ENCODE data around the gene APBB1. TPM values are rescaled to one million over a fixed set of nuclear protein-coding genes. Genes with fewer than 3 reads are reported as not detected.

The APBB1 gene
- total and polyA plus RNA-seq, 10 of the 15 experiments (the other 5 are each of a cell fraction or from before 2014, with no cell fraction given) = 0.31 to 10.6 (median 5.4) TPM

- Histone ChIP-seq H3K4me1 (ENCODE audit: control insufficient read depth, insufficient read depth, low read length) (peaks cover 17% of the 10 kb centered on the region), H3K36me3 (ENCODE audit: control insufficient read depth in 2 of 2, insufficient read depth in 2 of 2, low read length in 1 of 2) (no peaks in the 10 kb centered on the region), H4K20me1 (ENCODE audit: control insufficient read depth, insufficient read depth) (no peaks in the 10 kb centered on the region), H3K9me3 (replicated peaks; ENCODE audit: control insufficient read depth, insufficient read depth, low read length) (no peaks in the 10 kb centered on the region), H3K9ac (ENCODE audit: control insufficient read depth, insufficient read depth, low read length) (no peak overlapping the region), H3K27ac (ENCODE audit: control insufficient read depth, insufficient read depth) (no peak overlapping the region), H3K4me3 (no peak overlapping the region), H3K4me2 (ENCODE audit: control insufficient read depth, insufficient read depth) (no peak overlapping the region), H2AFZ (ENCODE audit: control insufficient read depth, low read depth, low read length) (peak overlapping the region; percentile 26; the same call in 1 of the 2 replicates), H3K27me3 (replicated peaks in 1 of 2; ENCODE audit: control insufficient read depth in 2 of 2, insufficient read depth in 2 of 2, low read length in 1 of 2) (no peaks in the 10 kb centered on the region), H3K79me2 (ENCODE audit: control insufficient read depth, insufficient read depth, low read length) (no peaks in the 10 kb centered on the region)
- in situ Hi-C loops (cut with MboI) = no loop called here
- ChIA-PET RAD21 (ENCODE audit: unreplicated experiment) (interaction anchor here (1.0 to 14.2 kb wide), 4 partner anchors 43 to 245 kb away, joined by 4 to 305 read pairs (median 10); partner anchors contain the start of genes ARFIP2, MRPL17 and TIMM10B), POLR2A (interaction anchor here (0.7 kb wide), 1 partner anchor 37 kb away, joined by 3 read pairs; no protein-coding TSS in a partner anchor), CTCF (interaction anchor here (0.6 to 17.4 kb wide), 17 partner anchors 8 to 320 kb away, joined by 3 to 560 read pairs (median 5); partner anchors contain the start of genes ARFIP2 and TIMM10B), SMC1A (ENCODE audit: uncharacterized antibody, unreplicated experiment) (interaction anchor here (0.5 to 12.8 kb wide), 7 partner anchors 14 to 1124 kb away, joined by 3 to 293 read pairs (median 4); no protein-coding TSS in a partner anchor)
- WGBS (ENCODE audit: insufficient coverage, insufficient replicate concordance, low lambda C conversion rate, missing lambda C conversion rate) = 33% methylated on average over 3 of the region's 3 CpGs
- no peak for FAIRE-seq
- 0 out of 3 replicates have a peak, but pooled peaks have one; percentile 10 for ATAC-seq
- BruUV-seq (replicated peaks) = no TSS peak
- intact Hi-C loops (cut with micrococcal nuclease; ENCODE audit: unreplicated experiment) = no loop called here
- DNase-seq (ENCODE audit: low read depth, low spot score) = no peak
- TF ChIP-seq ZNF217 (IDR thresholded peaks at IDR 0.05) (no peak), NR2F1 (conservative IDR thresholded peaks at IDR 0.05) (no peak), USF2 (IDR thresholded peaks at IDR 0.05; ENCODE audit: borderline replicate concordance, low read depth, low read length) (peak; percentile 5; the same call in 1 of the 2 replicates), ATF3 (IDR thresholded peaks at IDR 0.05; ENCODE audit: borderline replicate concordance, extremely low read depth, low read depth, low read length) (0 out of 2 replicates have a peak, but pooled peaks have one; percentile 16), DPF2 (IDR thresholded peaks at IDR 0.05) (no peak), CUX1 (IDR thresholded peaks at IDR 0.05; ENCODE audit: insufficient replicate concordance, low read depth, low read length) (no peak), BHLHE40 (IDR thresholded peaks at IDR 0.05; ENCODE audit: borderline replicate concordance in 1 of 2, low read depth in 2 of 2, low read length in 1 of 2) (peak in 1 of 2 experiments; percentile 32; a peak in 2 of 4 replicates), ZBTB11 (CRISPR knock-in tag; IDR thresholded peaks at IDR 0.05) (no peak), SMAD5 (IDR thresholded peaks at IDR 0.05; ENCODE audit: low read depth) (no peak), EED (IDR thresholded peaks at IDR 0.05; ENCODE audit: low read depth) (peak; percentile 36; the same call in 1 of the 2 replicates), FOS (IDR thresholded peaks at IDR 0.05; ENCODE audit: borderline replicate concordance, extremely low read depth, insufficient read length) (no peak), PKNOX1 (IDR thresholded peaks at IDR 0.05) (no peak)
Observed at GRCh38 chr11:6437993-6438392, 19.1 kb upstream of the APBB1 start.

All from GM12878 (cell line).